Adrenal gland (tissue), 5 donors: ENCODE data around the gene PEAK1.

Experiments
- POLR2A ChIP-seq, 2 donors: fragments of 450-650 bp; IDR thresholded peaks; one replicate each; pipeline ENCODE4 v1.6.1; 2017; ENCODE audit warnings: antibody characterized with exemption in 2 of 2, mild to moderate bottlenecking in 2 of 2, moderate library complexity in 1 of 2
- TF ChIP-seq, protein P1 (sequence below), 6 experiments: fragments of 450-650 bp in 4 of 6; fragments of 200-600 bp in 2 of 6; sonication (generic) in 1 of 6; IDR thresholded peaks; 1 replicate in 5 of 6; 2 replicates in 1 of 6; pipeline versions ENCODE4 v1.5.1 to v1.8.0; 2016 to 2021; ENCODE audit warnings: antibody characterized with exemption in 6 of 6, mild to moderate bottlenecking in 2 of 6, moderate library complexity in 1 of 6
- donor health status: DM: no; HTN: no; CAD: no.

DNA sequence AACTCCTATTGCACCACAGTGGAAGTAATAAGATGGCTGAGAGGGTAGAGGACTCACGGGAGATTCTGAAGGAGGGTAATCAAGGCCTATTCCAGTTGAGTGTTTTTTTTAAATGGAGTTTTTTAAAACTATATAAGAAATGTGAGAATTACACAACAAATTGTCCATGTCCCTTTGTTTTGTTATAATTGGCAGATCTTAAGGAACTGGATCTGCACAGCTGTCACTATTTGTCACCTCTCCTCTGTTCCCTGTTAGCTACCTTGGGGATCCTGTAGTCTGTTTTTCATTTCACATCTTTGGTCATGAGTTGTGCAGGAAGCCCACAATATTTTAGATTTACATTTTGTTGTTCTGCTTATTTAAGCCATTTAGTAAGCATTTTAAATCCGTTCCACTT lies 271.7 kb downstream of the PEAK1 start:
- TF ChIP-seq POLR2A (IDR thresholded peaks at IDR 0.05), result no peak
- TF ChIP-seq, protein P1, sequence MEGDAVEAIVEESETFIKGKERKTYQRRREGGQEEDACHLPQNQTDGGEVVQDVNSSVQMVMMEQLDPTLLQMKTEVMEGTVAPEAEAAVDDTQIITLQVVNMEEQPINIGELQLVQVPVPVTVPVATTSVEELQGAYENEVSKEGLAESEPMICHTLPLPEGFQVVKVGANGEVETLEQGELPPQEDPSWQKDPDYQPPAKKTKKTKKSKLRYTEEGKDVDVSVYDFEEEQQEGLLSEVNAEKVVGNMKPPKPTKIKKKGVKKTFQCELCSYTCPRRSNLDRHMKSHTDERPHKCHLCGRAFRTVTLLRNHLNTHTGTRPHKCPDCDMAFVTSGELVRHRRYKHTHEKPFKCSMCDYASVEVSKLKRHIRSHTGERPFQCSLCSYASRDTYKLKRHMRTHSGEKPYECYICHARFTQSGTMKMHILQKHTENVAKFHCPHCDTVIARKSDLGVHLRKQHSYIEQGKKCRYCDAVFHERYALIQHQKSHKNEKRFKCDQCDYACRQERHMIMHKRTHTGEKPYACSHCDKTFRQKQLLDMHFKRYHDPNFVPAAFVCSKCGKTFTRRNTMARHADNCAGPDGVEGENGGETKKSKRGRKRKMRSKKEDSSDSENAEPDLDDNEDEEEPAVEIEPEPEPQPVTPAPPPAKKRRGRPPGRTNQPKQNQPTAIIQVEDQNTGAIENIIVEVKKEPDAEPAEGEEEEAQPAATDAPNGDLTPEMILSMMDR (IDR thresholded peaks at IDR 0.05), result no peak
